ENCODE measurements around the gene RAD52. TPM values are rescaled to one million over a fixed set of nuclear protein-coding genes. Genes with fewer than 3 reads are reported as not detected.

RAD52 gene
- total RNA-seq (1 to 10 TPM; 4.8 to 9.6 (median 6.1) TPM), polyA plus RNA-seq (10 to 100 TPM in 1 of 2 donors, 1 to 10 TPM in 1; 4.1 to 14.8 TPM)
- long read RNA-seq, donor 1, partial matches to known transcripts: 0 of 1 reads
- long read RNA-seq, donor 1, other reads (novel, unspliced or antisense): 1 of 1 reads
- long read RNA-seq, donor 2, partial matches to known transcripts: 0 of 6 reads
- long read RNA-seq, donor 2, other reads (novel, unspliced or antisense): 5 of 6 reads
- long read RNA-seq, donor 3, partial matches to known transcripts: 0 of 4 reads
- long read RNA-seq, donor 3, other reads (novel, unspliced or antisense): 4 of 4 reads

DNA sequence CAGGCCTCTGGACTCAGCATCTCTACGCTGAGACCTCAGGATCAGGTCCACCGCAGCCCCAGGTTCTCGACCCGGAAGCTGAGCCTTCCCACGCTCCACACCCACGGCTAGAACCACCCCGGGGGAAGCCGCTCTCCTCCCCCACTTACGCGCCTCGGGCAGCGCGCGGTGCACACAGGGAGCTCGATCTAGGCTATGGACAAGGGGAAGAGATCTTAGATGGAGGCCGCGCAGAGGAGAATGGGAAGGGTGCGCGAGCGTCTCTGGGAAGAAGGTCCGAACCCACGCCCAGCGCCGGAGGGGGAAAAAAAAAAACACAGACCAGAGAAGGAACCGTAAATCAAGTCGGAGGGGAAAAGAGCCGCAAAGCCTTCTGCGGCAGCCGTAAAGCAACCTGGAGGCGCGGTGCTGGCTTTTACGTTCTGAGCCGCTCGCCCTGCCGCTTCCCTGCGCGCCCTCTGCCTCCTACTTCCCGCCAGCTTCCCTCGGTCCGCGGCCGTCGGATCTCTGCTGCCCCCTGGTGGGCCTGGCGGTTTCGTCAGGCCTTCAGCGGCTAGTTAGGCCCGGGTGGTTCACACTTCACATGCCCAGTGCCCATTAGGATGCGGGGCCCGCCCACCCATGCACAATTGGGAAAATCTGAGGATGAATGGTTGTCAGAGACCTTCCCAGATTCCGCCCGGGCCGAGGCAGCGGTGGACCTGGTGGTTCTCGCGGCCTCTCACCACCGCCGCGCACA, at the start of gene RAD52:
TSS of gene RAD52 (minus strand) at position 242 of the 739 bp plus-strand sequence. CDS start 16,636 bp downstream, outside the sequence.
- peak within 1 kb of the TSS; percentile 54 to 96 (median 78) for H3K4me3 ChIP-seq
- WGBS, 2 donors: 0% methylated on average over 56 to 58 of the region's 58 CpGs
- intact Hi-C loops (cut with DNase I): loop anchor here in 8 of 10 donors (1.0 to 10.0 kb wide), 18 partner anchors 37 to 1755 kb away; partner anchors contain the start of genes WNK1 (in 3 of the 8) and ERC1 (in 2 of the 8)
- H3K27ac ChIP-seq: peak within 1 kb of the TSS; percentile 65 to 96 (median 92)
- peaks cover 0 to 6% (median 0%) of the 10 kb centered on the region in 9 donors for H3K36me3 ChIP-seq
- no peaks in the 10 kb centered on the region for H3K9me3 ChIP-seq
- H3K4me1 ChIP-seq: peaks cover 0 to 38% (median 11%) of the 10 kb centered on the region in 9 donors
- DNase-seq (peak; percentile 98), ATAC-seq (peak; percentile 97 to 98 (median 97))
- TF ChIP-seq, protein P1, sequence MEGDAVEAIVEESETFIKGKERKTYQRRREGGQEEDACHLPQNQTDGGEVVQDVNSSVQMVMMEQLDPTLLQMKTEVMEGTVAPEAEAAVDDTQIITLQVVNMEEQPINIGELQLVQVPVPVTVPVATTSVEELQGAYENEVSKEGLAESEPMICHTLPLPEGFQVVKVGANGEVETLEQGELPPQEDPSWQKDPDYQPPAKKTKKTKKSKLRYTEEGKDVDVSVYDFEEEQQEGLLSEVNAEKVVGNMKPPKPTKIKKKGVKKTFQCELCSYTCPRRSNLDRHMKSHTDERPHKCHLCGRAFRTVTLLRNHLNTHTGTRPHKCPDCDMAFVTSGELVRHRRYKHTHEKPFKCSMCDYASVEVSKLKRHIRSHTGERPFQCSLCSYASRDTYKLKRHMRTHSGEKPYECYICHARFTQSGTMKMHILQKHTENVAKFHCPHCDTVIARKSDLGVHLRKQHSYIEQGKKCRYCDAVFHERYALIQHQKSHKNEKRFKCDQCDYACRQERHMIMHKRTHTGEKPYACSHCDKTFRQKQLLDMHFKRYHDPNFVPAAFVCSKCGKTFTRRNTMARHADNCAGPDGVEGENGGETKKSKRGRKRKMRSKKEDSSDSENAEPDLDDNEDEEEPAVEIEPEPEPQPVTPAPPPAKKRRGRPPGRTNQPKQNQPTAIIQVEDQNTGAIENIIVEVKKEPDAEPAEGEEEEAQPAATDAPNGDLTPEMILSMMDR (IDR thresholded peaks at IDR 0.05): peak; percentile 96 to 100 (median 98)
- H3K27me3 ChIP-seq: no peaks in the 10 kb centered on the region

DNA sequence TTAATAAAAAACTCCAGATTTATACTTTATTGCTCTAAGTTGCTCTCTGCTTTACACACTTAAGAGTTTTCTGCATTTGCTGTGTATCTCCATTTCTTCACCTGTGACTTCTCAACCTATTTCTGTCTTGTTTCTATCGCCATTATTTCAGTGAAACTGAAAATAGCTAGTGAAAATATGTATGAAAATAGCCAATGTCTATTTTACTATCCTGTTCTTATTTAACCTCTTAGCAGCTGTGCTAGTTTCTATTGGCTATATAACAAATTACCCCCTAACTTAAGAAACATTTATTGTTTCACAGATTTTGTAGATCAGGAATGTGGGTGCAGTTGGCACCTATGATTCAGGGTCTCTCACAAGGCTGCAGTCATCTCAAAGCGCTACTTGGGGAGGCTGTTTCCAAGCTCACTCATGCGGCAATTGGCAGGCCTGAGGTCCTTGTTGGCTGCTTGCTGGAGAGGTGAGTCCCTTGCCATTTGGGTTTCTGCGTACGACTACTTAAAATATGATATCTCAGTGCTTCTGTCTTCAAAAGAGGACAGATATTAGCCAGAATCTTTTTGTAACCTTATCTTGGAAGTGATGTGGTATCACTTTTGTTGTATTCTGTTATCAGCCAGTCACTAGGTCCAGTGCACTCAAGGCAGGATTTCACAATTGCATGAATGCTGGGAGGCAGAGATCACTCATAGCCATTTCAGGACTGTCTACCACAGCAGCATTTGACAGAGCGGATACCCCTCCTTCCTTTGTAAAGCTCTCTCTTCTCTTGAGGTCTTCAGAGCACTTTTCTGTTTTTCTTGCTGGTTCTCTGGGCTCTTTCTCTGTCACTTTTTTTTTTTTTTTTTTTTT, 48.8 kb upstream of the RAD52 start:
- H3K4me1 ChIP-seq: peaks cover 0 to 35% (median 20%) of the 10 kb centered on the region in 9 donors
- WGBS, 2 donors: 59 to 63% methylated on average over 6 of the region's 6 CpGs
- H3K9me3 ChIP-seq: no peaks in the 10 kb centered on the region
- ATAC-seq (peak in 6 of 8 donors; percentile 46 to 82 (median 68)), DNase-seq (no peak)
- H3K27me3 ChIP-seq: no peaks in the 10 kb centered on the region
- H3K4me3 ChIP-seq: no peak overlapping the region
- peaks cover 0 to 11% (median 0%) of the 10 kb centered on the region in 9 donors for H3K36me3 ChIP-seq
- TF ChIP-seq, protein P1 (IDR thresholded peaks at IDR 0.05): no peak
- H3K27ac ChIP-seq: peak overlapping the region in 4 of 10 donors; percentile 0 to 26 (median 21)
- intact Hi-C loops (cut with DNase I): loop anchor here in 3 of 10 donors (10.0 kb wide), 3 partner anchors 57 to 97 kb away; no protein-coding TSS in a partner anchor

DNA sequence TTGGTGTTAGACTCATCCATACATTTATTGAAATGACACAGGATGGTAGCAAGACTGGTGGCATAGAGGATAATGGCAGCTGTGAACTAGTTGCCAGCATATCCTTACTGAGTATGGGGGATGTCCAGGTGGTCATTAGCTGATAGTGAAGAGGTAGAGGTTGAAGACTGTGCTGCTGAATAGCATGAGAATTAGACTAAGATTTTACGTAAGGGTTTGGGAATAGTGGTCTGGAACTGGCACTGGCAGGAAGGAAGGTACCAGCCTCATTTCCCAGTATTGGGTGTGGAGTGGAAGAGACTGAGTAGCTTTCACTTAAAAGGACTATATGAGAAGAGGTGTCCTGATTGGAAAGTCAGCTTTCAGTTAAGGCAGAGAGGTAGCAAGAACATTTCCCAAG, 48.0 kb upstream of the RAD52 start:
- peaks cover 0 to 37% (median 22%) of the 10 kb centered on the region in 9 donors for H3K4me1 ChIP-seq
- peak overlapping the region in 2 of 10 donors; percentile 0 to 19 for H3K27ac ChIP-seq
- 74 to 90% methylated on average over 1 of the region's 1 CpG for WGBS, 2 donors
- TF ChIP-seq, protein P1 (IDR thresholded peaks at IDR 0.05): no peak
- H3K4me3 ChIP-seq: no peak overlapping the region
- DNase-seq: no peak
- intact Hi-C loops (cut with DNase I): loop anchor here in 3 of 10 donors (10.0 kb wide), 3 partner anchors 57 to 97 kb away; no protein-coding TSS in a partner anchor
- ATAC-seq: no peak
- no peaks in the 10 kb centered on the region for H3K9me3 ChIP-seq
- H3K27me3 ChIP-seq: no peaks in the 10 kb centered on the region
- H3K36me3 ChIP-seq: peaks cover 0 to 11% (median 0%) of the 10 kb centered on the region in 9 donors
